ENCODE results near the gene ALDH3B2.
"Not testable (repeated sequence)": the region's sequence is repeated elsewhere in the genome, so short reads cannot be mapped to it uniquely, and the experiment has no call there.

ALDH3B2 gene

DNA sequence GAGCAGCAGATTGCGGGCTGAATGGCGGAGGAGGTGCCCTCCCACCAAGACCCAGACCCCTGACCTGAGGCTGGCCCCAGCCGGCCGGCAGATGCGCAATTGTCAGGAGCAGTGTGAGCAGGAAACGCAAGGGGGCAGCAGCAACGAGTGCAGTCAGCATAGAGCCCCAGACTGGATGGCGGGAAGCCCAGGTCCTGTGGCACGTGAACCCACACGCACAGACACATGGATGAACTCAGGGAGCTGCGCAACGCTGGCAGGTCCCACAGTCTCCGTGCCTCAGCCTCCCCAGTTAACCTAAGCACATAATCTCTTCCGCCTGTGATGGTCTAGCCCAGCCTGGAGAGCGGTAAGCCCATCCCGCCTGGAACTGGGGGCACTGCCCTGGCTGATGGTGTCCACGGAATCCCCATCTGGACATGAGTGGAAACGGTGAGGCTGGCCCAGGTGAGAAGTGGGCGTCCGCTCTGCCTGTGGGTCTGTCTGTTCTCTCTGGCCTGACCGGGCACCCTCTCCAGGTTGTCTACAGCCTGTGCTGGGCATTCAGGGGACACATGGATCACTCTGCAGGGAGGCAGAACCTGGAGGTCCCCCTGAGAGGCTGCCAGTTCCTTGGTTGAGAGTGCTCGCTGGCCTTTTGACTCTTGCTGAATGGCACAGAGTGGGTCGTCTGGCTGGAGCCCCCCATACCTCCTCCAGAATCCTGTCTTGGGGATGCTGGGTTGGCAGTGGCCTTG lies 34.2 kb downstream of the ALDH3B2 start:
- Histone ChIP-seq H3K27me3 (ENCODE audit: insufficient read depth, low read length) (peaks cover 27% of the 10 kb centered on the region), H3K4me3 (ENCODE audit: low read length) (no peak overlapping the region), H3K36me3 (ENCODE audit: insufficient read depth, low read length) (no peaks in the 10 kb centered on the region), H3K9me3 (ENCODE audit: insufficient read depth, low read depth, low read length) (no peaks in the 10 kb centered on the region), H3K9ac (ENCODE audit: low read depth, low read length) (no peak overlapping the region), H3K4me1 (ENCODE audit: insufficient read depth, low read length) (no peaks in the 10 kb centered on the region), H3K27ac (ENCODE audit: low read depth, low read length) (no peak overlapping the region)
- 56% methylated on average over 23 of the region's 23 CpGs for WGBS

DNA sequence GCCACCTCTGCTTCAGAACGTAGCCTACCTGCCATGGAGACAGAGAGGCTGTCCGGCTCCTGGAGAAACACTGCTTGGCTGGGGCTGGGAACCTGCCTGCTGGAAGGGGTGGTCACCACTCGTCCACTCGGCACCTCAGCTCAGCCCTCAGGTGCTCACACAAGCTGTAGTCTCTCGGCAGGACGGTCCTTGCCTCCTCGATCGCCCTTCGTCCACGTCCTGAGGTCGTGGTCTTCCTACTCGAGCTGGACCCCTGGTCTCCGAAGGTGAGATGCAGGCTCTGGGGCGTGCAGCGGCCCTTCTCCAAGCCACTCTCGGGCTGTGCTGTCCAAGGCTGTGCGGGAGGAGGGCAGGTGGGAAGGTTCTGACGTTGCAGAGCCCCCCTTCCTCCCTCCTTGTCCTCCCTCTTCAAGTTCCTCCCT lies 35.0 kb downstream of the ALDH3B2 start, which contains the start of gene TBX10:
TBX10 (minus strand) TSS at position 326 of the 422 bp plus-strand sequence; CDS start at position 35, 291 bp downstream.
- Histone ChIP-seq H3K9me3 (ENCODE audit: insufficient read depth, low read depth, low read length) (no peaks in the 10 kb centered on the region), H3K9ac (ENCODE audit: low read depth, low read length) (no peak within 1 kb of the TSS), H3K36me3 (ENCODE audit: insufficient read depth, low read length) (no peaks in the 10 kb centered on the region), H3K27ac (ENCODE audit: low read depth, low read length) (no peak within 1 kb of the TSS), H3K27me3 (ENCODE audit: insufficient read depth, low read length) (peaks cover 27% of the 10 kb centered on the region), H3K4me1 (ENCODE audit: insufficient read depth, low read length) (no peaks in the 10 kb centered on the region), H3K4me3 (ENCODE audit: low read length) (no peak within 1 kb of the TSS)
- WGBS = 89% methylated on average over 18 of the region's 18 CpGs

DNA sequence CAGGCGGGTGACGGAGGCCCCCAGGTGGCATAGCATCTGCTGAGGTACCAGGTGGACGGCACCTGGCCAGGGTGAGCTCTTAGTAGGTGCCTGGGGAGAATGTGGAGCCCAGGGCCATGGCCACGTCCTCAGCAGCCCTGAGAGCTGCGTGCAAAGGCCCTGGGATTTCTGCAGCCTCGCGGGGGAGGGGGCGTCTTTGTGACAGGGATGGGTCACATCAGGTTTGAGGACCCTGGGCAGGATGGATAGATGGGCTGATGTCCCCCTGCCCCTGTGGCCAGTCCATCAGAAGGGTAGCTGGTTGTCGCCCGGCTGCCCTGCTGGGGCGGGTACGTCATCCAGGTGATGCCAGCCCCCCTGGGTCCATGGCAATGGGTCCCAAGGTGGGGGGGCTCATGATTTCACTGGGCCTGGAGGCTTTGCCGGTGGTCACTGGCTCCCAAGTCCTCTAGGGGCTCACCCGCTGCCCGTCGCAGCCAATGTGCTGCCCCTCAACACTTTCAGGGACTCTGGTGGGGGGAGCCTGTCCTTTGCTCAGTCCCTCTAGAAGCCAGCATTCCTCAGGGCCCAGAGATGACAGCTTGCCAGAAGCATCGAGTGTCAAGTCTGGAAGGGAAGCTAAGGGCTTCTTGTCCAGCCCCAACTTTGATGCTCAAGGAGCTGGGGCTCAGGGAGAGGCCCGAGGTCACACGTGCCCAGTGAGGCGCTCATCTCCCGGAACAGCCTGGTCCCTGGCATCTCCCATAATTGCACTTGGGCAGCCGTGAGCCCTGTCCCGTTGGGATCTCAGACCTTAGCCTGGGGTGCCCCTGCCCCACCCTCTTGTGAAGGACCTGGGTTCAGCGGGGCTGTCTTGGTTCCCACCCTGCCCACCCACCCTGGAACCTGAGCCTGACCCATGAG lies 35.6 kb downstream of the ALDH3B2 start:
- no peaks in the 10 kb centered on the region for H3K36me3 ChIP-seq (ENCODE audit: insufficient read depth, low read length)
- no peak overlapping the region for H3K27ac ChIP-seq (ENCODE audit: low read depth, low read length)
- H3K9me3 ChIP-seq (ENCODE audit: insufficient read depth, low read depth, low read length) = no peaks in the 10 kb centered on the region
- H3K9ac ChIP-seq (ENCODE audit: low read depth, low read length) = no peak overlapping the region
- peaks cover 27% of the 10 kb centered on the region for H3K27me3 ChIP-seq (ENCODE audit: insufficient read depth, low read length)
- H3K4me3 ChIP-seq (ENCODE audit: low read length) = no peak overlapping the region
- 92% methylated on average over 24 of the region's 24 CpGs for WGBS
- no peaks in the 10 kb centered on the region for H3K4me1 ChIP-seq (ENCODE audit: insufficient read depth, low read length)

DNA sequence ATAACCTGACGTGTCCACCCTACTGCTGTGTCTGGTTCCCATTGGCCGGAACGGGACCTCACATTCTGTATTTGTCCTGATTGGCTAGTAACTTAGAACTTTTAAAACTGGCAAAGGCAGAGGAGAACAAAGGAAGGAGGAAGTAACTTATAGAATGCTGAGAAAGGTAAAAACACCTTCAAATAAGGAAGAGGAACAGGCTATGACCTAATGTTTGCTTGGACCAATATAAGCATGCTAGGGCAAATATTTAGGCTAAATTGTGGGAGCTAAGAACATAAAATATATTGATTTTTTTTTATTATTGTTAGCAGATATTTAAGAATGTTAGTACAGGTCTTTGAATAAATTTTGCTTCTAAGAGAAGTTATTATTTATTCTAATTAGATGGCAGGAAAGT lies 37.0 kb downstream of the ALDH3B2 start:
- 94% methylated on average over 3 of the region's 3 CpGs for WGBS
- H3K27me3 ChIP-seq (ENCODE audit: insufficient read depth, low read length) = peaks cover 27% of the 10 kb centered on the region
- not testable (repeated sequence) for H3K4me3 ChIP-seq (ENCODE audit: low read length); H3K9ac ChIP-seq (ENCODE audit: low read depth, low read length); H3K36me3 ChIP-seq (ENCODE audit: insufficient read depth, low read length); H3K9me3 ChIP-seq (ENCODE audit: insufficient read depth, low read depth, low read length); H3K4me1 ChIP-seq (ENCODE audit: insufficient read depth, low read length); H3K27ac ChIP-seq (ENCODE audit: low read depth, low read length)

DNA sequence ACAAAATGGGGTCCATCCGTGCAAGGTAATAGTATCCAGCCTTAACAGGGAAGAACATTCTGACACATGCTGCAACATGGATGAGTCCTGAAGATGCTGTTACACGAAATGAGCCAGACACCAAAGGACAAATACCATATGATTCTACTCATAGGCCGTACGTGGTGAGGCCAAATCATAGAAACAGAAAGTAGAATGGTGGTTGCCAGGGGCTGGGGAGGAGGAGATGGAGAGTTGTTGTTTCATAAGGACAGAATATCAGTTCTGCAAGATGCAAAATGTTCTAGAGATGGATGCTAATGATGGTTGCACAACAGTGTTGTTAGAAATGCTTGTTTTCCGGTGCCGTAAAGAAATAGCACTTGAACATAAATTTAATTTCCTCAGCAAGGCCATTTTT lies 37.5 kb downstream of the ALDH3B2 start:
- Histone ChIP-seq H3K9me3 (ENCODE audit: insufficient read depth, low read depth, low read length) (no peaks in the 10 kb centered on the region), H3K9ac (ENCODE audit: low read depth, low read length) (no peak overlapping the region), H3K4me1 (ENCODE audit: insufficient read depth, low read length) (no peaks in the 10 kb centered on the region), H3K27me3 (ENCODE audit: insufficient read depth, low read length) (peaks cover 26% of the 10 kb centered on the region), H3K4me3 (ENCODE audit: low read length) (no peak overlapping the region), H3K36me3 (ENCODE audit: insufficient read depth, low read length) (no peaks in the 10 kb centered on the region), H3K27ac (ENCODE audit: low read depth, low read length) (no peak overlapping the region)
- WGBS = 95% methylated on average over 6 of the region's 6 CpGs

DNA sequence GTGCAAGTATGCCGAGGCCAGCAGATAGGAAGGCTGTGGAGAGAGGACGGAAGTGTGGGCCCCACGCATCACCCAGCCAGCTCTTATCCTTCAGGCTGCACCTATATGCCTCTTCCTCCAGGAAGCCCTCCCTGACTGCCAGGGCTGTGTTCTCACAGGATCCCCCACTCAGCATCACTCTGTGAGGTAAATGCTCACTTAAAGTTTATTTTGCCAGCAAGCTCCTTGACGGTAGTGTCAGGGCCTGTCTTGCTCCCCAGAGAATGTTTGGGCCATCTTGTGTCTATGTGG lies 39.2 kb downstream of the ALDH3B2 start:
- 90% methylated on average over 4 of the region's 4 CpGs for WGBS
- Histone ChIP-seq H3K4me3 (ENCODE audit: low read length) (no peak overlapping the region), H3K9ac (ENCODE audit: low read depth, low read length) (no peak overlapping the region), H3K36me3 (ENCODE audit: insufficient read depth, low read length) (no peaks in the 10 kb centered on the region), H3K4me1 (ENCODE audit: insufficient read depth, low read length) (no peaks in the 10 kb centered on the region), H3K9me3 (ENCODE audit: insufficient read depth, low read depth, low read length) (no peaks in the 10 kb centered on the region), H3K27me3 (ENCODE audit: insufficient read depth, low read length) (peaks cover 11% of the 10 kb centered on the region), H3K27ac (ENCODE audit: low read depth, low read length) (no peak overlapping the region)

DNA sequence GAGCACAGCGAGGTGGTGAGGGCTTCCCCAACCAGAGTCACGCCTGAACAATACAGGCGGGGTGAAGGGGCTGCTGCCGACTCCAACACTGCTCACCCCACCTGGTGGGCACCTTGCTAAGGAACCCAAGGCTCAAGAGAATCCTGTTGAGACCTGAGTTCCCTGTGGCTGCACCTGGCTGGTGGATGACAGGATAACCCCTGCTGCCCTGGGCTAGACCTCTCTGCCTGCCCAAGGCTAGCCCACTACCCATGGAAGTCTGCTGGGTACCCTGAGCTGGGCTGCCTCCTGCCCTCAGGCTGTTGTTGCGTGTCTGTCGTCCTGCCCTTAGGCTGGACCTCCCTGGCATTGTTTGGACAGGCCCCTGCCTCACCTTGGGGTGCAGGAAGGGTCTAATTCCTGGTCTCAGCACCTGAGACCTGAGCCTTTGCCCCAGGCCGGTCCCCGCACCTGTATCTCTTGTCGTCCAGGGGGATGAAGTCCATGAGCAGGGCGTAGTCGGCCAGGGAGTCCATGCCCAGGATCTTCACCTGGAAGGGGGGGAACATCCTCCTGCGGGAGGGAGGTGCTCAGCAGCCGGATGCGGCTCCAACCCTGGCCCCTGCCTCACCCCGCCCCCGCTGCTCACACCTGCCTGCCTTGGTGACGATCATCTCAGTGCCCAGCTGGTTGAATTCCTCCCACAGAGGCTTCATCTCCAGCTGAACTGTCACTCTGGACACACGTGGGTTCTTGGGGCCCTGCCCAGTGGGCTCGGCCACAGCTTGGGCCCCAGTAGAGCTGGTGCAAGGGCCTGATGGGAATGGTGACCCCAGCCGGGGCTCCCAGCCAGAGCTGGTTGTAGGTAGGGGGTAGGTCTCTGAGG lies 39.8 kb downstream of the ALDH3B2 start:
- Histone ChIP-seq H3K27me3 (ENCODE audit: insufficient read depth, low read length) (peaks cover 6% of the 10 kb centered on the region; the same call in 1 of the 2 replicates), H3K9ac (ENCODE audit: low read depth, low read length) (no peak overlapping the region), H3K36me3 (ENCODE audit: insufficient read depth, low read length) (no peaks in the 10 kb centered on the region), H3K4me3 (ENCODE audit: low read length) (no peak overlapping the region), H3K4me1 (ENCODE audit: insufficient read depth, low read length) (no peaks in the 10 kb centered on the region), H3K27ac (ENCODE audit: low read depth, low read length) (no peak overlapping the region), H3K9me3 (ENCODE audit: insufficient read depth, low read depth, low read length) (no peaks in the 10 kb centered on the region)
- WGBS = 83% methylated on average over 20 of the region's 20 CpGs

DNA sequence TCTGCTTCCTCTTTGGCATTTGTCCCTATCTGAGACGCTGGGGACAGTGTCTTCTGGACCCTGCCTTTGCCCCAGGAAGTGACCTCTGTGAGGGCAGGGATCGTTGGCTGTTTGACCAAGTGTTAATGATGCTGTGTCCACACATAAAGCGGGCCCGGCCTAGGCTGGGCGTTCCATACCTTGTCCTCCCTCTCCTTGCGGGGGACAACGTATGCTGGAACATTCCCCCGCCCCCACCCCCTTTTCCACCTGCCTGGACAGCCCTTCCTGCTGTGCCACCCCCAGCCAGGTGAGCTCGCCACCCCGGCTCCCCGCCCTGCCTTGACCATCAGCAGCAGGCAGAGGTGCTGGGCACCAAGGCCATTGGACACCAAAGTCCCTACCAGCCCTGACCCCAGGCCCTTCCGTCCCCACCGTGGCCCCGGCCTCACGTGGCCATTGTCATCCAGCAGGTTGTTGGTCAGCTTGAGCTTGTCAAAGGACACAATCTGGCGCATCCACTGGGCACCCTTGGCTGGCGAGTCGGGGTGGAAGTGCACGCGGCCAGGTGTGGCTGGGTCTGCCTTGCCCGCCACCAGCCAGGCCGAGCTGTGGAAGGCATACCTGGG lies 40.6 kb downstream of the ALDH3B2 start:
- Histone ChIP-seq H3K36me3 (ENCODE audit: insufficient read depth, low read length) (no peaks in the 10 kb centered on the region), H3K9ac (ENCODE audit: low read depth, low read length) (no peak overlapping the region), H3K4me1 (ENCODE audit: insufficient read depth, low read length) (no peaks in the 10 kb centered on the region), H3K27me3 (ENCODE audit: insufficient read depth, low read length) (peaks cover under 1% of the 10 kb centered on the region; the same call in 1 of the 2 replicates), H3K9me3 (ENCODE audit: insufficient read depth, low read depth, low read length) (no peaks in the 10 kb centered on the region), H3K4me3 (ENCODE audit: low read length) (no peak overlapping the region), H3K27ac (ENCODE audit: low read depth, low read length) (no peak overlapping the region)
- 93% methylated on average over 22 of the region's 22 CpGs for WGBS

DNA sequence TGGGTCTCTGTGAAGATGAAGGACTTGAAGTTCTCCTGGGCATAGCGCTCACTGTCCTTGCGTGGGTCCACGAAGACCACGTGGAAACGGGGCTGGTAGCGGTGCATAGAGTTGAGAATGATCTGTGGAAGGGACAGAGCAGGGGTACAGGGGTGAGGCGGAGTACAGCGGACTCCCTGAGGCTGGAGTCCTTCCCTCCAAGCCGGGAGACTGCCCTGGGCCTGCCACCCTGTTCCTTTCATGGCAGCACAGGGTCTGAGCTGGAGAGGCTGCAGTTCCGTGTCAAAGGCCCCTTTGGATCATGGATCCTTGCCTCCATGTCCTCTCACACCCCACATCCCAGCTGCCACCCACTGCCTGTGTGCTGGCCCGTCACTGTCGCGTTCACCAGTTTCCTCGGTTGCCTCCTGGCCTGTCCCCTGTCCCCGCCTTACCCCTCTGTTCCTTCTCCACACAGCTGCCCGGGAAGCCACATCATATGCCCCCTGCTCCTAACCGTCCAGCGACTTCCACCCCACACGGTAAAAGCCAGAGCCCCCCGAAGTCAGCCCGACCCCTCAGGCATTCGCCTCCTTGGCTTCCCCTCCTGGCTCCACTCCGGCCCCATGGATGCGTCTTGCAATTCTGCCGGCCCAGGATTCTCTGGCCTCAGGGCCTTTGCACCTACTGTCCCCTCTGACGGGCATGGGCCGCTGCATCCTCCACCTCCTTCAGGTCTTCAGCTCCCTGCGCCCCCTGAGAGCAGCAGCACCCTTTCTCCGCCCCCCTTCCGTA lies 41.3 kb downstream of the ALDH3B2 start:
- H3K4me3 ChIP-seq (ENCODE audit: low read length) = no peak overlapping the region
- H3K27ac ChIP-seq (ENCODE audit: low read depth, low read length) = no peak overlapping the region
- H3K27me3 ChIP-seq (ENCODE audit: insufficient read depth, low read length) = no peaks in the 10 kb centered on the region
- no peak overlapping the region for H3K9ac ChIP-seq (ENCODE audit: low read depth, low read length)
- no peaks in the 10 kb centered on the region for H3K9me3 ChIP-seq (ENCODE audit: insufficient read depth, low read depth, low read length)
- H3K4me1 ChIP-seq (ENCODE audit: insufficient read depth, low read length) = no peaks in the 10 kb centered on the region
- no peaks in the 10 kb centered on the region for H3K36me3 ChIP-seq (ENCODE audit: insufficient read depth, low read length)
- WGBS = 88% methylated on average over 30 of the region's 30 CpGs
